HEK293 (cell line): ENCODE results near the gene TSR3.

Experiments used
- CTCF ChIA-PET: fragments of 350-600 bp; formaldehyde crosslinking; extraction: SDS; loops from one replicate; lab custom pipeline; 2021; ENCODE audit warnings: antibody characterized with exemption; lab: Yijun Ruan, JAX
- POLR2A ChIA-PET: fragments of 300-600 bp; formaldehyde crosslinking; extraction: SDS; loops from one replicate; lab custom pipeline; 2020; ENCODE audit warnings: antibody characterized with exemption, inconsistent platforms; lab: Yijun Ruan, JAX
- H3K27ac ChIP-seq: fragments of 200-500 bp; sonication (Bioruptor generic); 2 replicates; pipeline ENCODE4 v1.5.1; 2014; ENCODE audit warnings: low read depth, low read length, control low read depth, inconsistent platforms; ENCODE audit errors: extremely low read depth
- H3K36me3 ChIP-seq, 2 experiments: fragments of 200-500 bp in 1 of 2; sonication (Bioruptor generic) in 1 of 2; 1 replicate in 1 of 2; 2 replicates in 1 of 2; pipeline ENCODE4 v1.5.1; 2014 to 2017; ENCODE audit warnings: inconsistent platforms in 2 of 2, low read length in 2 of 2; ENCODE audit not compliant: control insufficient read depth in 2 of 2, insufficient read depth in 1 of 2
- H3K4me1 ChIP-seq: fragments of 200-500 bp; sonication (Bioruptor generic); 2 replicates; pipeline ENCODE4 v1.5.1; 2014; ENCODE audit warnings: mild to moderate bottlenecking, low read length, inconsistent platforms; ENCODE audit not compliant: control insufficient read depth, insufficient read depth
- H3K4me3 ChIP-seq: 2 replicates; pipeline ENCODE4 v1.5.1; 2011; ENCODE audit warnings: low read depth, mild to moderate bottlenecking, control low read depth, low read length, moderate library complexity
- H3K9me3 ChIP-seq: fragments of 200-500 bp; sonication (Bioruptor generic); 2 replicates; pipeline ENCODE4 v1.5.1; 2014; ENCODE audit warnings: low read depth, low read length, inconsistent platforms; ENCODE audit not compliant: control insufficient read depth, insufficient read depth
- BCL6B ChIP-seq: fragments of 450-650 bp; formaldehyde crosslinking; IDR thresholded peaks from 2 replicates; pipeline ENCODE4 v1.5.1; 2017; ENCODE audit warnings: missing biosample characterization, missing genetic modification characterization
- GLIS2 ChIP-seq: fragments of 450-650 bp; formaldehyde crosslinking; IDR thresholded peaks from 2 replicates; pipeline ENCODE4 v1.5.1; 2016; ENCODE audit warnings: missing biosample characterization, missing genetic modification characterization
- HOXC10 ChIP-seq: sonication (generic); formaldehyde crosslinking; IDR thresholded peaks from 2 replicates; pipeline ENCODE4 v1.8.1; 2023; ENCODE audit warnings: mild to moderate bottlenecking, missing genetic modification reagents
- IKZF3 ChIP-seq: fragments of 450-650 bp; IDR thresholded peaks from 2 replicates; pipeline ENCODE4 v1.5.0; 2018; ENCODE audit warnings: missing biosample characterization, mild to moderate bottlenecking, missing genetic modification characterization, moderate library complexity
- INSM2 ChIP-seq: fragments of 450-650 bp; formaldehyde crosslinking; IDR thresholded peaks from 2 replicates; pipeline ENCODE4 v1.5.1; 2016; ENCODE audit warnings: missing biosample characterization, missing genetic modification characterization
- KLF16 ChIP-seq: fragments of 450-650 bp; formaldehyde crosslinking; IDR thresholded peaks from 2 replicates; pipeline ENCODE4 v1.5.1; 2017; ENCODE audit warnings: missing biosample characterization, missing genetic modification characterization
- OSR2 ChIP-seq: fragments of 450-650 bp; formaldehyde crosslinking; IDR thresholded peaks from 2 replicates; pipeline ENCODE4 v1.5.1; 2016; ENCODE audit warnings: missing biosample characterization, missing genetic modification characterization
- PATZ1 ChIP-seq: fragments of 450-650 bp; formaldehyde crosslinking; IDR thresholded peaks from 2 replicates; pipeline ENCODE4 v1.5.1; 2016; ENCODE audit warnings: missing biosample characterization, missing genetic modification characterization
- PRDM4 ChIP-seq: fragments of 450-650 bp; formaldehyde crosslinking; IDR thresholded peaks from 2 replicates; pipeline ENCODE4 v1.5.1; 2017; ENCODE audit warnings: missing biosample characterization, missing genetic modification characterization
- SP7 ChIP-seq: fragments of 450-650 bp; formaldehyde crosslinking; IDR thresholded peaks from 2 replicates; pipeline ENCODE4 v1.5.1; 2016; ENCODE audit warnings: missing biosample characterization, missing genetic modification characterization
- ZBTB17 ChIP-seq: fragments of 450-650 bp; formaldehyde crosslinking; IDR thresholded peaks from 2 replicates; pipeline ENCODE4 v1.5.1; 2016; ENCODE audit warnings: missing biosample characterization, missing genetic modification characterization
- ZBTB20 ChIP-seq: fragments of 450-650 bp; formaldehyde crosslinking; IDR thresholded peaks from 2 replicates; pipeline ENCODE4 v1.5.1; 2016; ENCODE audit warnings: missing biosample characterization, missing genetic modification characterization
- ZBTB48 ChIP-seq: fragments of 450-650 bp; formaldehyde crosslinking; IDR thresholded peaks from 2 replicates; pipeline ENCODE4 v1.5.1; 2016; ENCODE audit warnings: missing biosample characterization, missing genetic modification characterization
- ZFHX2 ChIP-seq: fragments of 450-650 bp; formaldehyde crosslinking; conservative IDR thresholded peaks from 2 replicates; pipeline ENCODE4 v1.5.1; 2016; ENCODE audit warnings: missing biosample characterization, missing genetic modification characterization
- ZFP69B ChIP-seq: fragments of 450-650 bp; formaldehyde crosslinking; IDR thresholded peaks from 2 replicates; pipeline ENCODE4 v1.5.1; 2016; ENCODE audit warnings: missing biosample characterization, missing genetic modification characterization
- ZNF16 ChIP-seq: fragments of 450-650 bp; formaldehyde crosslinking; IDR thresholded peaks from 2 replicates; pipeline ENCODE4 v1.5.1; 2016; ENCODE audit warnings: low read depth, missing biosample characterization, missing genetic modification characterization
- ZNF2 ChIP-seq: fragments of 450-650 bp; formaldehyde crosslinking; IDR thresholded peaks from 2 replicates; pipeline ENCODE4 v1.5.1; 2016; ENCODE audit warnings: missing biosample characterization, missing genetic modification characterization
- ZNF248 ChIP-seq: fragments of 450-650 bp; formaldehyde crosslinking; IDR thresholded peaks from 2 replicates; pipeline ENCODE4 v1.5.1; 2017; ENCODE audit warnings: missing biosample characterization, missing genetic modification characterization
- ZNF324 ChIP-seq: fragments of 450-650 bp; formaldehyde crosslinking; IDR thresholded peaks from 2 replicates; pipeline ENCODE4 v1.5.1; 2016; ENCODE audit warnings: missing biosample characterization, missing genetic modification characterization
- ZNF335 ChIP-seq: fragments of 450-650 bp; formaldehyde crosslinking; conservative IDR thresholded peaks from 2 replicates; pipeline ENCODE4 v1.5.1; 2016; ENCODE audit warnings: missing biosample characterization, missing genetic modification characterization
- ZNF426 ChIP-seq: fragments of 450-650 bp; formaldehyde crosslinking; IDR thresholded peaks from 2 replicates; pipeline ENCODE4 v1.5.1; 2017; ENCODE audit warnings: missing biosample characterization, missing genetic modification characterization, mild to moderate bottlenecking, inconsistent platforms, moderate library complexity
- ZNF501 ChIP-seq: fragments of 450-650 bp; formaldehyde crosslinking; IDR thresholded peaks from 2 replicates; pipeline ENCODE4 v1.5.1; 2016; ENCODE audit warnings: missing biosample characterization, missing genetic modification characterization
- ZNF560 ChIP-seq: fragments of 450-650 bp; formaldehyde crosslinking; IDR thresholded peaks from 2 replicates; pipeline ENCODE4 v1.5.1; 2017; ENCODE audit warnings: missing biosample characterization, missing genetic modification characterization, borderline replicate concordance
- ZNF571 ChIP-seq: fragments of 450-650 bp; formaldehyde crosslinking; IDR thresholded peaks from 2 replicates; pipeline ENCODE4 v1.5.0; 2017; ENCODE audit warnings: missing biosample characterization, missing genetic modification characterization
- ZNF629 ChIP-seq: fragments of 450-650 bp; formaldehyde crosslinking; IDR thresholded peaks from 2 replicates; pipeline ENCODE4 v1.5.1; 2017; ENCODE audit warnings: missing biosample characterization, missing genetic modification characterization
- ZNF639 ChIP-seq: fragments of 450-650 bp; formaldehyde crosslinking; IDR thresholded peaks from 2 replicates; pipeline ENCODE4 v1.5.1; 2016; ENCODE audit warnings: missing biosample characterization, missing genetic modification characterization
- ZNF654 ChIP-seq: fragments of 450-650 bp; formaldehyde crosslinking; IDR thresholded peaks from 2 replicates; pipeline ENCODE4 v1.5.1; 2016; ENCODE audit warnings: low read depth, missing biosample characterization, missing genetic modification characterization
- ZNF677 ChIP-seq: fragments of 450-650 bp; IDR thresholded peaks from 2 replicates; pipeline ENCODE4 v1.5.0; 2018; ENCODE audit warnings: missing biosample characterization, mild to moderate bottlenecking, missing genetic modification characterization, moderate library complexity
- ZNF747 ChIP-seq: fragments of 450-650 bp; formaldehyde crosslinking; IDR thresholded peaks from 2 replicates; pipeline ENCODE4 v1.5.1; 2016; ENCODE audit warnings: missing biosample characterization, missing genetic modification characterization
- ZNF837 ChIP-seq: fragments of 450-650 bp; formaldehyde crosslinking; IDR thresholded peaks from 2 replicates; pipeline ENCODE4 v1.5.1; 2016; ENCODE audit warnings: missing biosample characterization, missing genetic modification characterization

Gene TSR3

GRCh38 chr16:1378804-1379303, 27.2 kb upstream of the TSR3 start:
- CTCF ChIA-PET, result interaction anchor here (0.7 to 3.4 kb wide), 5 partner anchors 15 to 346 kb away, joined by 3 to 30 read pairs (median 4); no protein-coding TSS in a partner anchor
- peaks cover 0 to 27% of the 10 kb centered on the region in 2 experiments; a peak in 1 of 3 replicates for H3K36me3 ChIP-seq
- TF ChIP-seq SP7 (tag by site-specific recombination) (peak; percentile 77; the same call in 1 of the 2 replicates), OSR2 (no peak), ZFP69B (tag by site-specific recombination) (no peak), ZNF426 (no peak), ZNF629 (tag by site-specific recombination) (peak; percentile 45; the same call in 1 of the 2 replicates), ZNF16 (tag by site-specific recombination) (no peak), ZNF677 (no peak), ZBTB48 (tag by site-specific recombination) (peak; percentile 52; the same call in 1 of the 2 replicates), HOXC10 (CRISPR knock-in tag) (0 out of 2 replicates have a peak, but pooled peaks have one; percentile 30), PRDM4 (tag by site-specific recombination) (peak; percentile 51; the same call in 1 of the 2 replicates), INSM2 (0 out of 2 replicates have a peak, but pooled peaks have one; percentile 48), ZNF335 (tag by site-specific recombination) (peak; percentile 41), ZNF571 (tag by site-specific recombination) (no peak), PATZ1 (tag by site-specific recombination) (peak; percentile 83), ZBTB17 (tag by site-specific recombination) (0 out of 2 replicates have a peak, but pooled peaks have one; percentile 33), ZFHX2 (peak; percentile 61), GLIS2 (tag by site-specific recombination) (peak; percentile 77; the same call in 1 of the 2 replicates), KLF16 (tag by site-specific recombination) (0 out of 2 replicates have a peak, but pooled peaks have one; percentile 8), ZNF837 (0 out of 2 replicates have a peak, but pooled peaks have one; percentile 6), ZNF248 (tag by site-specific recombination) (no peak), ZBTB20 (0 out of 2 replicates have a peak, but pooled peaks have one; percentile 33), ZNF501 (tag by site-specific recombination) (peak; percentile 65; the same call in 1 of the 2 replicates), ZNF2 (tag by site-specific recombination) (peak; percentile 57; the same call in 1 of the 2 replicates), ZNF747 (tag by site-specific recombination) (no peak), IKZF3 (tag by site-specific recombination) (no peak), ZNF324 (tag by site-specific recombination) (peak; percentile 71; the same call in 1 of the 2 replicates), ZNF560 (tag by site-specific recombination) (no peak), ZNF654 (no peak), ZNF639 (tag by site-specific recombination) (0 out of 2 replicates have a peak, but pooled peaks have one; percentile 60), BCL6B (tag by site-specific recombination) (no peak)

More at GRCh38 chr16:1378804-1379303, 27.2 kb upstream of the TSR3 start:
- H3K4me1 ChIP-seq, result 0 out of 2 replicates have a peak, but pooled peaks cover 3% of the 10 kb centered on the region
- peak overlapping the region; percentile 45 for H3K4me3 ChIP-seq
- POLR2A ChIA-PET, result interaction anchor here (0.6 to 2.0 kb wide), 5 partner anchors 15 to 1224 kb away, joined by 3 to 14 read pairs (median 5); partner anchors contain the start of gene UQCC4
- peak overlapping the region; percentile 72; the same call in 1 of the 2 replicates for H3K27ac ChIP-seq
- H3K9me3 ChIP-seq, result no peaks in the 10 kb centered on the region
